GM19395 (cell line): Measurements from ENCODE around the gene RRAS2.
"Not testable (repeated sequence)": the region's sequence is repeated elsewhere in the genome, so short reads cannot be mapped to it uniquely, and the experiment has no call there.

Experiments used
- ATAC-seq: cut with Tn5 transposase; IDR thresholded peaks from one replicate; pipeline ENCODE4 v1.9.1; 2021; ENCODE audit warnings: mild to moderate bottlenecking, moderate library complexity; ENCODE audit not compliant: unreplicated experiment

RRAS2 gene

DNA sequence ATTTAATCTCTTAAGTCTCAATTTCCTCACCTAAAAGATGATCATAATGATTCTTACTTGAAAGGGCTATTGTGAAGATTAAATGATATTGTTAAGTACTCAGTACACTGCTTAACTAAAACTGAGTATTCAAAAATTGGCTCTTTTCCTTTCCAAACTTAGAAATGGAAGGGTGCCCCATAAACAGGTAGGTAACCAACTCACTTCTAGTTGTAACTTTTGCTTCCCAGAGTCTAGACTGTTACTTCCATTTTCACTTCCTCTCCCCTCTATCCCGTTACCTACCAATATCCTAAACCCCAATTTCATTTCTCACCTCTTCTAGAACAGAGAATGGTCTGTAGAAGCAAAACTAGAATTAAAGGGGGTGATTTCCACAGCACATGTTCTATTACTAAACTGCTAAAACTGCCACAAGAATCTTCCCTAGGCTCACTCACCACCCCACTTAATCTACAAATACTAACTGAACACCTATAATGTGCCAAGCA is 50.0 kb downstream of the RRAS2 start:
- ATAC-seq: peak; percentile 44

DNA sequence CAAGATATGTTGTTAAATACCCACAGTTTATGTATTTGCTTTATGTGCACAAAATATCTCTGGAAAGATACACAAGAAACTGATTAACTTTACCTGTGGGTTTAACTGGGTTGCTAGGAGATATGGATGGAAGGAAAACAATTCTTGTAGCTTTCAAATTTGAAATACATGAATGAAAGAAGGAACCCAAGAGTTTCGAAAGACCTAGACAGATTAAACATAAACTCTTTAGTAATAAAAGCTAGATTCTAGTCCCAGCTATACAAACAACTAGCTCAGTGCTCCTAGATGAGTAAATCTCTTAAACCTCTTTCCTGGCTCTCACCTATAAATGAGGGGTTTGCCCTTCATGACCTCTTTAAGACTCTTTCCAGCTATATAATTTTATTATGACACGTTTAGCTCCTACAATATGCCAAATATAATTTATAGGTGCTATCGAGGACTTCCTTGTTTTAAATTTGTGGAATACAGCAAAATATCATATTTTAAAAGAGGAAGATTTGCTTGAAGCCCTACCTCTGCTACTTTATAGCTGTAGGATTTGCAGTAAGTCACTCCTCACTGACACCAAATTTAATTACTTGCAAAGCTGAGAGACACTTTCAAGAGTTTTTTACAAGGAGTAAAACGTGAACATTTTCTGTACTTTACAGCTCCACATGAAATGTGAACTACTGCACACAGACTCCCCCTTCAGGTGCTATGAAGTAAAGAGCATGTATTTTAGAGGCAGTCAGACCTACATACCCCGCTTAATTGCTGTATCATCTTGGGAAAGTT is 50.7 kb downstream of the RRAS2 start:
- peak; percentile 48 for ATAC-seq

DNA sequence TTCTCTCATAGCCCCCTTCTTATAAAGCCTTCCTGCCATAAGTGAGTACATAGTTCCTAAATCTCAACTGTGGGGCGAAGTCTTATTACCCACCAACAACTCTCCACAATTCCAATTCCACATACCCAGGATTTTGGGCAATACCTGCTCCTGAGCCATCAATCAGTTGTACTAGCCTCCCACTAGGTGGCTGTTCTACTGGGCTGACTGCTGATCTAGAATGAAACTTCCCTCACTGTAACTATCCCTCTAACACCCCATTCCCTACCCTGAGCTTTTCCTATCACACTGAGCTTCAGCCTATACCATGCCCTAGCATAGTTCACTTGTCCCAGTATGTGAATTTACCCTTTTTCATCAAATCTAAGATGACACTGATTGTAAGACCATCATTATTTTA is 52.5 kb downstream of the RRAS2 start:
- ATAC-seq: no peak

DNA sequence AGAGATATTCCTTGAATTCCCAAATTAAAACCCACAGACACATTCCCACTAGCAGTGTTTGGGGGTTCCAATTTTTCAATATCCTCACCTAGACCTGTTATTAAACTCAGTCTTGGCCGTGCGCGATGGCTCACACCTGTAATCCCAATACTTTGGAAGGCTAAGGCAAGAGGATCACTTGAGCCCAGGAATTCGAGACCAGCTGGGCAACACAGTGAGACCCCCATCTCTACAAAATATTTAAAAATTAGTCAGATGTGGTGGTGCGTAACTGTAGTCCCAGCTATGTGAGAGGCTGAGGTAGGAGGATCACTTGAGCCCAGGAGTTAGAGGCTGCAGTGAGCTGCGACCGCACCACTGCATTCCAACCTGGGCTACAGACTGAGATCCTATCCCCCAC is 53.3 kb downstream of the RRAS2 start:
- ATAC-seq: no peak

DNA sequence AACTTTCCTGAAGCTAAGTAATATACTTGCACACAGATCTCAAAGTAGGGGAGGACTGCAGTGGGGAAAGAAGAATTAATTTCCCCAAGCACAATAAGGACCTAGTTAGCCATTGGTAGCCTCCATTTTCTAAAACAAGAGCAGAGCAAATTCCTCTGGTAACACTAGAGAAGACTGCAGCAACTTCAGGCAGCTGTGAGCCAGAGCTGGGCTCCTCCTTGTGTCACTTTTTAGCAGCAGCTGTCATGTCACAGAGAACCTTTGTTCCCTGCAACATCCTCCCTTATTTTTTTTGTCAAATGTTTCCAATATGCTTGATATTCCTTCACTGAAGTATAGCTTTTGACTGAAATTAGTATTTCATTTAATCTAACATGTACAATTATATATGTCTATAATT is 54.4 kb downstream of the RRAS2 start:
- ATAC-seq: no peak

DNA sequence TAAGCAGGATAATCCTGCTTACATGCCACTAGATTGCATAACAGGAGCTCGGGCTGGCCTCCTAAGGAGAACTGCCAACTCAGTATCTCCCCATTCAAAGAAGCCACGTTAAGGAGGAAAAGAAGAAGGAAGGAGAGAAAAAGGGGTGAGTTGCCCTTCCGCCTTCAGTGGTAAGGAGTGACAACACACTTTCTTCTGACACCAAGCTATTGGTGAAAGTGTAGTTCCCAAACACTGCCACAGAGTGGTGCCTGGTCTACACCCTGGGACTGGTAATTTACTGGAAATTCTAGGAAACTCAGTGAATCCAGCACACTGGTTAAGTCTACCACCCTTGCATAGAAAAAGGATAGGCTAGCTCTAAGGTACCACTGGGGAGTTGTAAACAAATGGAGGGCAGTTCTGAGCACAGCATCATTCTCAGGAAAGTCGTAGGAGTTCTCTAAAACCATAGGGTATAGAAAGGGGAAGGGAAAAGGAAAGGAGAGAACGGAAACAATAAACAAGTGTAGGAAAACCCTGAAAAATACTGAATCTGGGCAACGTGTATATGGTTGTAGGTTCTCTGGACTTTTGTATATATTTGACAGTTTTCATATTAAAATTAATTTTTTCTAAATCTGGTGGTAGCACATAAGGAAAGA is 58.2 kb downstream of the RRAS2 start:
- peak; percentile 87 for ATAC-seq

DNA sequence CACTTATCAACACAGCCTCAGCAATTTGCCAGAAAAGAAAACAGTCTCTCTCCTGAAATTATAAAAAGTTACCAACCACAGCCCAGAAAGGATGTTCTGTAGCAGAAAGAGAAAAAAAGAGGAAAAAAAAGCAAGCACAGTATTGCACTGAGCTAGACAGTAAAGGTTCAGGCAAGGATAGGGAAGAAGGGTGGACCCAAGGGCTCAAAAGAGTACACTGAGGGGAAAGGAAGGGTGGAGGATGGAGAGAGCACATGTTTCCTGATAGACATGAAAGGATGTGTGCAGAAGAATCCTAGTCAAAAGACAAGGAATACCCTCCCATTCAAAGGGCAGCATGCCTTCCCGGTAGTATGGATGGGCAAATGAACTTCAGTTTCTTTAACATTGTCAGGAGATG is 59.1 kb downstream of the RRAS2 start:
- ATAC-seq: no peak

DNA sequence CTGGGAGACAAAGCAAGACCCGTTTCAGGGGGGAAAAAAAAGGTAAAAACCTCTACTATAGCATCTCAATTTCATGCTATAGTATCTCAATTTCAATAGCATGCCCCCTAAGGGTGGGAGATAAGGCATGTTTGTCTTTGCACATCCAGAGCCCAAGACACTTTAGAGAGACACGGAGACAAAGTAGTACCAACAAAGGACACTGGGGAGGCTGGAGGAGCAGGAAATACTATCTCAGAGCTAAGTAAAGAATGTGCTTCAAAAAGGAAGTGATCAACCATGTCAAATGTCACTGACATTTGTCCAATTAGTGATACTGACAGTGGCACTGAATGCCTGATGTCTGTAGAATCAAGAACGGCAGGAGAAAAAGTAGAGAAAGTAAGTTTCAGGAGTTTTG is 68.6 kb downstream of the RRAS2 start:
- ATAC-seq: no peak

DNA sequence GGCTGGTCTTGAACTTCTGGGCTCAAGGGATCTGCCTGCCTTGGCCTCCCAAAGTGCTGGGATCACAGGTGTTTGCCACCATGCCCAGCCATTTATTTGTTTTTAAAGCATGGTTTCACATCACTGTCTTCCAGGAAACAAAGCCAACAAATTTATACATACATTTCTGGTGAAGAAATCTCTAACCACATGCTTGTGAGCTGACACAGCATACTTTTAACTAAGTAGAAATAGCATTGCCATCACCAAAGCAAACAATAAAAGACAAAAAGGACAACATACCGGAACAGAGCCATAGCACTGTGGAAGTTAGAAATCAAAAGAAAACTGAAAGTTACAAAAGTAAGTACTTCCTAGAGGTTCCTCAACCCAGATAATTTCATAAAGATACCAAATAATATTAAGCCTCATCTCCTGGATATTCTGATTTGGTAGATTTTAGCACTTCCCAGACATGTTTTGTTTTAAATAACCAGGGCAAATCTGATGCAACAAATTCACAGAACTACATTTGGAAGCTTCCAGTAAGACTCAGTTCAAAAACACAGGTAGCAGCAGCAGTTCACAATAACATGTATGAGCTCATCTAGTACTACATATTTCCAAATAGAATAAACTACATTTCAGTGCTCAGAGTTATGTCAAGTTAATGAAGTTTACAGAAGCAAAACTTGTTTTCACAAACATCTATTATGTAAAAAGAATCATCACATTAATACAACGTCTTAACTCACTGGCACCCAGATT is 70.6 kb downstream of the RRAS2 start:
- no peak for ATAC-seq

DNA sequence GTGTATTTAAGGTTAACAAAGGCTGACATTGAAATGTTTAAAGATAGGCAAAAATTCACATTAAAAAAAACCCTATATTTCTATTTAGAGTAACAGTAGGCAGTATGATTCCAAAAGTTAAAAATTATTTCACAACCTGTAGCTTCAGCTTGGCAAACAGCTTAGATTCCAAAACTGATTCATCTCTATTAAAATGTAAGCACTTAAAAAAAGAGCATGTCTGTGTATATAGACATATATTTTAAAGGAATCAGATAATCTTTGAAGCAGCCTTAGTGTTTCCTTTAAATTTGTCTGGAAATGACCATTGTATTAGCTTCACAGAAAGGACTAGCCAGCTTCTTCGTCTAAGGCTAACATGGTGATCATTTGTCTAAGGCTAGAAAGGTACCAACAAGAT is 80.1 kb downstream of the RRAS2 start:
- ATAC-seq: not testable (repeated sequence)

DNA sequence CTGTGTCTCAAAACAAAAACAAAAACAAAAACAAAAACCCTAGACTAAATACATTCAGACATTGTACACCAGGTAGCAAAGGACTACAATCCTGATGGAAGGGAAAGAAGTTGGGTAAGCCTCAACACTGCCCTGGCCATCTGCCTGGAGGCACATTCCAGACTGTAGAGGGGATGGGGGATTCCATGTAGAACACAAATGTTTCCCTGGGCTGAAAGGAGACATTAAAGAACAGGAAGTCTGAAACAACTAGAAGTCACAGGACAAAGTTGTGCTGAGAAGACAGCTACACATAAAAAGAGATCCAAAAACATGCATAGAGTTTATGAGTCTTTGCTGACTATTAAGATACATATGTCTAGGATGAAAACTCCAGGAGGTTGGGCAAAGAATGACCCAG is 83.9 kb downstream of the RRAS2 start:
- ATAC-seq: no peak

DNA sequence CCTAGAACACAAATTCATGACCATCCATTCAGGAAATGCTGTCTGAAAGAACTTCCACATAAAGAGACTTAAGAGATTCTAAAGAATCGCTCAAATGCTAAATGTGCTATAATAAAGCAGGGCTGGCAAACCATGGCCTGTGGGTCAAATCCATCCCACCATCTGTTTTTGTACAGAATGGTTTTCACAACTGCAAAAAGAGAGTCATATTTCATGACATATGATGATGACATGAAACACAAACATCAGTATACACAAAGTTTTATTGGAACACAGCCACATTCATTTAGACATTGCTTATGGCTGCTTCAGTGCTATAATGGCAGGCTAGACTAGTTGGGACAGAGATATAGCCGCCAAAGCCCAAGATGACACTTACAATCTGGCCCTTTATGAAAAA is 85.1 kb downstream of the RRAS2 start:
- no peak for ATAC-seq

DNA sequence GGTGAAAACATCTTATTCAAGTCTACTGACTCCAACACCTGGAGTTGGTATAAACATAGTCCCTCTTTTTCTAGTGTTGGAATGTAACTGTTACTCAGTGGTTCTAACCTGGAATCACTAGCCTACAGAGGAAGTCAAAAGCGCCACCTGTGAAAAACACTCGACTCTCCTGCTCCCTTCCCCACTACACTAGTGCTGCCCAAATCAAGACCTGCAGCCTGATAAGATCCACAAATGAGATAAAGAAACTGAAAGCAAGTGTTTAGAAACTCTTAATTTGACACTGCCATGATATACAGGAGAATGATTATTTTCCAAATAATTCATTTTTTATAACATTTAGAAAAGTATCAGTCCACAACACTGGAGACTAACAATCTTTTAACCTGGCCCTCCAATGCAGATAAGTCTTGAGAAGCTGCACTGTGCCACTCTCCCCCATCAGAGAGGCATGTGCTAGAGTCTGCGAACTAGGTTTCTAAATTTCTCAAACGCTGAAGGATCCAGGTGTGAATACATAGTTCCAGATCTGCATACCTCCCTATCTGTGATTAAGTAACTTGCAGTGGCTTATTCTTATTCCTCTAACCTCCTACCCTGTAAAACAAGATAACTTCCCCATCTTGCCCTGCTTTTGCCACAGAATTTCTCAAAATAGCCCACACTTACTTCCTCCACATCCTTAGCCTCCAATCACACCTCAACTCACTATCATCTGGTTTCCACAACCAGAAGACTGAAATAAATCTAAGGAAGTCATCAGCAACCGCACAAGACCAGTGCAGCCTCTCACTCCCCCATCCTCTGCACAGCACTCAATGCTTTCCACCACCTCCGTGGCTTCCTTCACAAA is 88.1 kb downstream of the RRAS2 start:
- peak; percentile 77 for ATAC-seq

DNA sequence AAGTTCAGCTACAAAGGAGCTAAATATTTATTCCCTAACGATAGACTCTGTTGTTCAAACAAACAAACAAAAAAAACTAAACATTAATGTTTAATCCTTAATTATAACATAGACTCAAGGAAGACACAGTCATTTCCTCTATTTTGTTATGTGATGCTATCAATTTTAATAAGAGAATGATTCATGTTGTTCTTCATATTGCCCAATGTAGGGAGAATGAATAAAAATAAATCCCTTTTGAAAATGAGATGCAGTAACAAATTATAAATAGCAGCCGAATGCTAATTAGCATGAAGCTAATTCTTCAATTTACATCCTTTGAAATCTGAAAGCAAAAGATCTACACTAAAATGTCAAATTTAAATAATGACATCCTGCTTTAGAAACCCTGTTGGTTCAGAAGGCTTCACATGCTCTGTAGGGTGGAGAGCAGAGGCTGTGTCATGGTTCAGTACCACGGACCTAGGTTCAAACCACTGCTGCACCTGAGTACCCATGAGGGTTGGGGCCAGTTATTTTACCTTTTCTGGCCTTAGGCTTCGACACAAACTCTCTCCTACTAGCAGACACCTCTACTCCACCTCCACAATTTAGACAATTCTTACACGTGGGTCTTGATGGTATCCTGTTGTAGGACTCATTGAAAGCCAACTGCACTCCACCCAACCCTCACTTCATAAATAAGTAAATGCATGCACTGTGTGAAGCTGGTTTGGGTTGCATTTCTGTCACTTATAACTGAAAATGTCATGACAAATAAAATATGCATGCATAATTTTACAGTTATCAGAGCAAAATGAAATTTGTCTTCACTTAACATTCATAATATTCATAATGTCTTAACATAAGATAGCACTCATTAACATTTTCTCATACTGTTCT is 89.0 kb downstream of the RRAS2 start:
- ATAC-seq: no peak

DNA sequence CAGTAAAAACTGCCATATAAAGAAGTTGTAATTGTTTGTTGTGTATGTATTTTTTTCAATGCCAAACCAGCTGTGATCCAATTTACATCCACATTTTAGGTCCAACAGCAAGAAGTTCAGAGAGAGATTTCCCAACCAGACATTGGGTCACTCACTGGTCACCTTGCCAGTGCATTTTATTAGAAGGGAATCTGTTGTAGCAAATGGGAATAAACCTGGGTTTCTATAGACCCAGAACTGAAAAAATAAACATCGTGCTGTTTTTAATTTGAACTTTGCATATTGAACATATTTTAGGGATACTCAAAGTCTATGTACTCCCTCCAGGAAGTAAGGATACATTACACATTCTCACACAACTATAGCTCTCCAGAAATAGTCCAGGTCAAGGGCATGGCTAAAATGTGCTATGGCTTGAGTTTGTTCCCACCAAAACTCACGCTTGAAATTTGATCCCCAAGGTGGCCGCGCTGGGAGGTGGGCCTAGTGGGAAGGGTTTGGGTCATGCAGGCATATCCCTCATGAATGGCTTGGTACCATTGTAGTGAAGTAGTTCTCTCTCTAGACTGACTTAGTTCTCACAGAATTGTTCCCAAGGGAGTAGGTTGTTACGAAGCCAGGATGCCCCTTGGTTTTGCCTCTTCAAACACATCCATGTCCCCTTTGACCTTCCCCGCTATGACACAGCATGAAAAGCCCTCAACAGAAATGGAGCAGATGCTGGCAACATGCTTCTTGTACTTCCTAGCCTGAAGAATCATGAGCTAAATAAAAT is 90.9 kb downstream of the RRAS2 start:
- no peak for ATAC-seq

DNA sequence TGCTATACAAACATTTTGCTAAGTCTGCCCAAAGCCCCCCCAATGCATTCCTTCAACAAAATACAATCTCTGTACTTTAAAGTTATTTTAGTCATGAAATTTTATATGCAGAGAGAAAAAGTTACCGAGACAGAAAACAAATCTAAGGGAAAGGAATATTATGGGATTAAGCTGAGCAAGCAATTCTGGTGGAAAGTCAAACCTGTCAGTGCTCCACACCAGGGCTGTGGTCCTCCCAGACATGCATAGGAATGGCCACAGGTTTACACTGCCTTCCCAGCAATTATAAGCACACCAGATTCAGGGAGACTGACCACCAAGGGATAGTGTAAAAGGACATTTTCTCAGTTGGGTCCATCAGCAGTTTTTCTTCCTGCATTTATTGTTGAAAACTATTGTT is 92.4 kb downstream of the RRAS2 start:
- ATAC-seq: no peak

DNA sequence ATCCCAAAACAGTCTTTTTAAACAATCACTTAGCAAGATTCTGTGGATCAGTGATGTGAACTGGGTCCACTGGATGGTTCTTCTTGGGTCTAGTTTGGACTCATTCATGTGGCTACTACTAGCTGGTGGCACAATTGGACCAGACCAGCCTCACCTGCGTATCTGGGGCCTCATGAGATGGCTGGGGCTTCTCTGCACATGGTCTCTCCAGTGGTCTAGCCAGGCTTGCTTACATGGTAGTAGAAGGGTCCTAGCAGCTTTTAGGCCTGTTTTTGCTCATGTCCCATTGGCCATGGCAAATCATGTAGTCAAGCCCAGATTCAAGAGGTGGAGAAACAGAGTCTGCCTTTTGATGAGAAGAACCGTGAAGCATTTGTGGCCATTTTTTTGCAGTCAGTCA is 94.0 kb downstream of the RRAS2 start:
- no peak for ATAC-seq

DNA sequence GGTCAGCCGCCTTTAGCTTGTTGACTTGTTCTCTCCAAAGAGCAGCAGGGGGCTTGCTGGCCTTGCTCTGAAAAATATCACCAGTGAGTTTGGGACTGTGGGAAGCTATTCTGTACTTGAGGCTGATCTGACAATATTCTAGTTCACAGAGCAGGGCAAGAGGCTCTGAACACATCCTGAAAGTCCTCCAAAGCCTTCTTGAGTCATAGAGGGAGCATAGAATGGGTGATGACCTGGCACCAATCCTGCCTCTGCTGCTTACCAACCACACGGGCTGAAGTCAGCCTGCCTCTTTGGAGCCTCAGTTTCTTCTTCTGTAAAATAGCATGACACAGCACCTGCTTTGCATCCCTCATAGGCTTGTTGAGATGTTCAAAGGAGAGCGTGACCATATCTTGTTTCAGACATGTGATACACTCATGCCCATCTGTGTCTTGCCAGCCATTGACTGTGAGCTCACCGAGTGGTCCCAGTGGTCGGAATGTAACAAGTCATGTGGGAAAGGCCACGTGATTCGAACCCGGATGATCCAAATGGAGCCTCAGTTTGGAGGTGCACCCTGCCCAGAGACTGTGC is 96.6 kb downstream of the RRAS2 start:
- ATAC-seq: no peak

DNA sequence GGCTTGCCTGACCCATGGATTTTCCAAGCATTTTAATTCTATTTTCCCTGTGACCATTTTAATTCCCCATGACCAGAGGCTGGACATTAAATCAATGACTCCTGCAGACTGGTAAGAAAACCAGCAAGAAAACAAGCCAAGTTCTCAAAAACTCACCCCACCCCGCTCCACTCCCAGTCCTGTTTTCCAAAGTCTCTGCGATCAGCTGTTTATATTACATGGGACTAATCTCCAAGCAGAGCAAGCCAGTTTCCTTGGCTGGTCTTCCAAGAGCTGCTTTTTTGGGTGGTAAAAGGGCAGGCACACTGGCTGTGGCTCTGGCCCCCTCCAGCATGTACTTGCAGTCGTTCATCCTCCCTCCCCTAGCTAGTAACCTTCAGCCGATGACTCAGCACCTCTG is 97.9 kb downstream of the RRAS2 start:
- ATAC-seq: no peak
